Karpas-422 (cell line): ENCODE measurements around the gene HNRNPK. TPM values are rescaled to one million over a fixed set of nuclear protein-coding genes. Genes with fewer than 3 reads are reported as not detected.

Source experiments
- DNase-seq: peaks from one replicate; pipeline ENCODE4 v3.0.0-alpha.2; 2015
- H2AFZ ChIP-seq: fragments of 200-600 bp; sonication (generic); 2 replicates; pipeline ENCODE4 v1.6.1; 2014; ENCODE audit warnings: antibody characterized with exemption, low read length, mixed read lengths
- H3K27ac ChIP-seq: fragments of 200-600 bp; sonication (generic); 2 replicates; pipeline ENCODE4 v1.5.1; 2014; ENCODE audit warnings: mild to moderate bottlenecking, low read length, moderate library complexity
- H3K27me3 ChIP-seq: fragments of 200-600 bp; sonication (generic); 2 replicates; pipeline ENCODE4 v1.6.1; 2014; ENCODE audit warnings: low read length, mixed read lengths
- H3K36me3 ChIP-seq: fragments of 200-600 bp; sonication (generic); 2 replicates; pipeline ENCODE4 v1.6.1; 2014; ENCODE audit warnings: low read length, mixed read lengths; ENCODE audit not compliant: insufficient read depth
- H3K4me1 ChIP-seq: fragments of 200-600 bp; sonication (generic); 2 replicates; pipeline ENCODE4 v1.6.1; 2014; ENCODE audit warnings: mild to moderate bottlenecking, low read length, mixed read lengths
- H3K4me2 ChIP-seq: fragments of 200-600 bp; sonication (generic); 2 replicates; pipeline ENCODE4 v1.6.1; 2014; ENCODE audit warnings: low read length, low read depth, mild to moderate bottlenecking; ENCODE audit not compliant: poor library complexity, severe bottlenecking
- H3K4me3 ChIP-seq: fragments of 200-600 bp; sonication (generic); 2 replicates; pipeline ENCODE4 v1.5.1; 2014; ENCODE audit warnings: mild to moderate bottlenecking, antibody characterized with exemption, low read length, mixed read lengths
- H3K79me2 ChIP-seq: fragments of 200-600 bp; sonication (generic); 2 replicates; pipeline ENCODE4 v1.6.1; 2014; ENCODE audit warnings: mild to moderate bottlenecking, low read length, mixed read lengths
- H3K9ac ChIP-seq: fragments of 200-600 bp; sonication (generic); 2 replicates; pipeline ENCODE4 v1.6.0; 2014; ENCODE audit warnings: low read length
- H3K9me2 ChIP-seq: fragments of 200-600 bp; sonication (generic), shearing (Covaris generic); replicated peaks from 2 replicates; pipeline ENCODE4 v1.6.0; 2014; ENCODE audit warnings: mild to moderate bottlenecking, low read length, moderate library complexity; ENCODE audit not compliant: insufficient read depth
- H3K9me3 ChIP-seq: fragments of 300-700, 200-600 bp; sonication (generic); 2 replicates; pipeline ENCODE4 v1.6.1; 2014; ENCODE audit warnings: low read length, mixed read lengths
- H4K20me1 ChIP-seq: fragments of 200-600 bp; sonication (generic); 2 replicates; pipeline ENCODE4 v1.6.1; 2014; ENCODE audit warnings: mild to moderate bottlenecking, antibody characterized with exemption, low read length, low read depth; ENCODE audit not compliant: insufficient read depth
- small RNA-seq: library from RNA; depleted of rRNA; stranded (forward); fragments of <200 nt; gene quantifications from one replicate; pipeline ENCODE3, GENCODE V24; 2014
- total RNA-seq: library from RNA; depleted of rRNA; stranded (reverse); fragments of >200 nt; shearing (Covaris generic); gene quantifications from 2 replicates; pipeline ENCODE4 v1.2.3, GENCODE V29; 2014; ENCODE audit warnings: low replicate concordance; rRNA removed

HNRNPK gene
- total RNA-seq, 1 experiment from 2014 or later: 513 TPM

- Histone ChIP-seq H3K4me3 (peak within 1 kb of the TSS; percentile 67), H3K9ac (peak within 1 kb of the TSS; percentile 86), H3K9me3 (no peaks in the 10 kb centered on the region), H3K4me2 (peak within 1 kb of the TSS; percentile 90), H3K4me1 (peaks cover 15% of the 10 kb centered on the region), H4K20me1 (no peaks in the 10 kb centered on the region), H3K27ac (peak within 1 kb of the TSS; percentile 52), H3K9me2 (no peaks in the 10 kb centered on the region), H3K27me3 (no peaks in the 10 kb centered on the region), H3K36me3 (no peaks in the 10 kb centered on the region), H3K79me2 (peaks cover 30% of the 10 kb centered on the region), H2AFZ (peak within 1 kb of the TSS; percentile 77)
- peak; percentile 99 for DNase-seq
These were observed 58.9 kb downstream of the HNRNPK start, which contains the start of gene KIF27 for GRCh38 chr9:83920927-83921707. TSS of gene KIF27 (minus strand) at chr9:83921432. CDS start at chr9:83915591, 5,841 bp downstream.

GRCh38 chr9:83920469-83920926 lies 59.5 kb downstream of the HNRNPK start:
- peak overlapping the region; percentile 67 for H3K4me3 ChIP-seq
- no peak overlapping the region for H2AFZ ChIP-seq
- no peaks in the 10 kb centered on the region for H3K36me3 ChIP-seq
- peak overlapping the region; percentile 48 for H3K27ac ChIP-seq
- peak overlapping the region; percentile 90 for H3K4me2 ChIP-seq
- H3K4me1 ChIP-seq: peaks cover 15% of the 10 kb centered on the region
- no peaks in the 10 kb centered on the region for H4K20me1 ChIP-seq
- H3K27me3 ChIP-seq: no peaks in the 10 kb centered on the region
- DNase-seq: no peak
- H3K9me2 ChIP-seq: no peaks in the 10 kb centered on the region
- H3K9me3 ChIP-seq: no peaks in the 10 kb centered on the region
- H3K79me2 ChIP-seq: peaks cover 30% of the 10 kb centered on the region
- peak overlapping the region; percentile 86 for H3K9ac ChIP-seq

DNA sequence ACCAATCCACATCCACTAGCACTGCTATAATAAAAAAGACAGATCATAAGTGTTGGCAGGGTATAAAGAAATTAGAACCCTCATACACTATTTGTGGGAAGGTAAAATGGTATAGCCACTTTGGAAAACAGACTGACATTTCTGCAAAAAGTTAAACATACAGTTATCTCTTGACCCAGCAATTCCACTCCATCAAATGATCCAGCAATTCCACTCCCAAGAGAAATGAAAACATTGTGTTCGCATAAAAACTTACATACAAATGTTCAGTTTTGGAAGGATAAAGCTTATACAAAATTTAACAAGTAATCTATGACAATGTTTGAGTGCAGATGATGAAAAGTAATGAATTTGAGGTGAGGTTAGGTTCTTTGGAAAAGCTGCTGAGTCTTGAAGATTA lies 60.9 kb downstream of the HNRNPK start:
- Histone ChIP-seq H3K4me2 (no peak overlapping the region), H2AFZ (no peak overlapping the region), H4K20me1 (no peaks in the 10 kb centered on the region), H3K9me2 (no peaks in the 10 kb centered on the region), H3K27me3 (no peaks in the 10 kb centered on the region), H3K9me3 (no peaks in the 10 kb centered on the region), H3K4me3 (no peak overlapping the region), H3K27ac (no peak overlapping the region), H3K36me3 (no peaks in the 10 kb centered on the region), H3K4me1 (peaks cover 15% of the 10 kb centered on the region), H3K79me2 (peaks cover 30% of the 10 kb centered on the region), H3K9ac (no peak overlapping the region)
- DNase-seq: no peak

Small RNAs within 50 kb of the gene (small RNA-seq; reads per million reads assigned to genes)
- not detected for gene RF00019

Other genes starting within 250 kb of the HNRNPK start
- 5.8 and 13.4 TPM in 2 replicates for gene GKAP1, start 162.4 kb downstream of the HNRNPK start, total RNA-seq
- 6.5 and 7.6 TPM in 2 replicates for gene KIF27, start 58.8 kb downstream of the HNRNPK start, total RNA-seq
- 5.3 and 14.9 TPM in 2 replicates for gene RMI1, start 590 bp upstream of the HNRNPK start, total RNA-seq